OCI-LY3 (cell line): ENCODE data around the gene SCAF11.

ENCODE experiments used
- CTCF ChIP-seq: fragments of 200-600, 300-600 bp; sonication (generic); IDR thresholded peaks from 2 replicates; pipeline ENCODE4 v1.5.1; 2014; ENCODE audit warnings: antibody characterized with exemption, low read length, low read depth
- EZH2phosphoT487 ChIP-seq: fragments of 200-600 bp; shearing (Covaris generic); IDR thresholded peaks from 2 replicates; pipeline ENCODE4 v1.6.1; 2018; ENCODE audit warnings: antibody characterized with exemption, mixed run types, low read depth

- TF ChIP-seq CTCF (no peak), EZH2phosphoT487 (no peak)
Measured at GRCh38 chr12:45886685-45887084, 103.7 kb downstream of the SCAF11 start.
